Stimulated activated CD4-positive, alpha-beta T cell treated with anti-CD3 and anti-CD28 coated beads, Interleukin-1b, Interleukin-23, amount 100 ng/mL, for 1 hour (primary cell): Measurements from ENCODE around the gene LOXL1.
"Not testable (repeated sequence)": the region's sequence is repeated elsewhere in the genome, so short reads cannot be mapped to it uniquely, and the experiment has no call there.

Source experiments
- DNase-seq, 2 donors: peaks; one replicate each; pipeline ENCODE4 v3.0.0-alpha.2; 2020; ENCODE audit warnings: low read depth in 2 of 2

The LOXL1 gene

GRCh38 chr15:73975440-73976125, 49.3 kb downstream of the LOXL1 start:
- not testable (repeated sequence) for DNase-seq

- DNase-seq: no peak
Measured at GRCh38 chr15:73978896-73979295, 52.6 kb downstream of the LOXL1 start.

- no peak for DNase-seq
Measured at GRCh38 chr15:73979636-73980035, 53.4 kb downstream of the LOXL1 start.

GRCh38 chr15:73981761-73982221, 55.5 kb downstream of the LOXL1 start:
- no peak for DNase-seq

- DNase-seq: no peak
Measured at GRCh38 chr15:73982222-73982962, 56.1 kb downstream of the LOXL1 start.

- DNase-seq: no peak
Measured at GRCh38 chr15:73983211-73983727, 57.0 kb downstream of the LOXL1 start.

GRCh38 chr15:73983773-73984172, 57.5 kb downstream of the LOXL1 start:
- DNase-seq: no peak

- DNase-seq: no peak
Measured at GRCh38 chr15:73984208-73984979, 58.1 kb downstream of the LOXL1 start.

- DNase-seq: no peak
Measured at GRCh38 chr15:73985101-73985873, 59.0 kb downstream of the LOXL1 start.

GRCh38 chr15:73986055-73986775, 60.0 kb downstream of the LOXL1 start:
- DNase-seq: no peak

- DNase-seq: no peak
Measured at GRCh38 chr15:73986776-73987056, 60.5 kb downstream of the LOXL1 start.

- no peak for DNase-seq
Measured at GRCh38 chr15:73987250-73987649, 61.0 kb downstream of the LOXL1 start.

GRCh38 chr15:73987681-73988444, 61.6 kb downstream of the LOXL1 start:
- DNase-seq: no peak

- no peak for DNase-seq
Measured at GRCh38 chr15:73988445-73988969, 62.2 kb downstream of the LOXL1 start.

GRCh38 chr15:73989001-73989798, 62.9 kb downstream of the LOXL1 start:
- DNase-seq: no peak

GRCh38 chr15:73990250-73991005, 64.2 kb downstream of the LOXL1 start:
- no peak for DNase-seq

GRCh38 chr15:73991260-73991659, 65.0 kb downstream of the LOXL1 start:
- DNase-seq: no peak
